HEK293 (cell line): ENCODE results near the gene PDE10A.

ENCODE experiments used
- REPIN1 ChIP-seq: fragments of 450-650 bp; formaldehyde crosslinking; IDR thresholded peaks from 2 replicates; pipeline ENCODE4 v1.5.1; 2017; ENCODE audit warnings: missing biosample characterization, missing genetic modification characterization, low read depth
- ZNF23 ChIP-seq: fragments of 450-650 bp; formaldehyde crosslinking; IDR thresholded peaks from 2 replicates; pipeline ENCODE4 v1.5.1; 2016; ENCODE audit warnings: missing biosample characterization, missing genetic modification characterization, borderline replicate concordance
- ZNF24 ChIP-seq: fragments of 450-650 bp; formaldehyde crosslinking; IDR thresholded peaks from 2 replicates; pipeline ENCODE4 v1.5.1; 2016; ENCODE audit warnings: missing biosample characterization, missing genetic modification characterization
- ZNF558 ChIP-seq: fragments of 450-650 bp; formaldehyde crosslinking; IDR thresholded peaks from 2 replicates; pipeline ENCODE4 v1.5.1; 2016; ENCODE audit warnings: missing biosample characterization, missing genetic modification characterization
- TF ChIP-seq, protein P1 (sequence below): fragments of 450-650 bp; formaldehyde crosslinking; IDR thresholded peaks from 2 replicates; pipeline ENCODE4 v1.5.1; 2016; ENCODE audit warnings: missing biosample characterization, missing genetic modification characterization
- TF ChIP-seq, protein P2 (sequence below): fragments of 450-650 bp; formaldehyde crosslinking; IDR thresholded peaks from 2 replicates; pipeline ENCODE4 v1.5.1; 2016; ENCODE audit warnings: missing biosample characterization, missing genetic modification characterization
- TF ChIP-seq, protein P3 (sequence below): fragments of 450-650 bp; formaldehyde crosslinking; IDR thresholded peaks from 2 replicates; pipeline ENCODE4 v1.5.1; 2017; ENCODE audit warnings: missing biosample characterization, missing genetic modification characterization
- TF ChIP-seq, protein P4 (sequence below): fragments of 450-650 bp; formaldehyde crosslinking; IDR thresholded peaks from 2 replicates; pipeline ENCODE4 v1.5.1; 2016; ENCODE audit warnings: missing biosample characterization, missing genetic modification characterization
- TF ChIP-seq, protein P5 (sequence below): fragments of 450-650 bp; formaldehyde crosslinking; IDR thresholded peaks from 2 replicates; pipeline ENCODE4 v1.5.1; 2016; ENCODE audit warnings: missing biosample characterization, missing genetic modification characterization

DNA sequence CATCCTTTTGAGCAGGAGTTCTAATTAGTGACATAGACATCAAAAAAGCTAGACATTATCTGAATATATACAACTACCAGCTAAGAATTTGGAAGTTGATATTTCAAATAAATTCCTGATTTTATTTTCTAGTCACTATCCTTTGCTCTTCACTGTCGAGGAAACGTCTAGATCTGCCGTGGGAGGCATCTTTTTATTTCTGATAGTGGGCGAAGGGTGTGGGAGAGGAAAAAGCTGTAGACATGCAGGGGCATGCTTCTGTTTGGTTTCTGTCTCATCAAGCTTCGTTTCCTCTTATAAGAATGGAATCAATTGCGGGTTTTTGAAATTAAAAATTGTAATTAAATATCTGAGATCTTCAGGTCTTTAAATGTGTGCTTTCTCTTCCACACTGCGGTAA is 337.4 kb downstream of the PDE10A start:
- no peak for TF ChIP-seq REPIN1 (tag by site-specific recombination)
- TF ChIP-seq, protein P1, sequence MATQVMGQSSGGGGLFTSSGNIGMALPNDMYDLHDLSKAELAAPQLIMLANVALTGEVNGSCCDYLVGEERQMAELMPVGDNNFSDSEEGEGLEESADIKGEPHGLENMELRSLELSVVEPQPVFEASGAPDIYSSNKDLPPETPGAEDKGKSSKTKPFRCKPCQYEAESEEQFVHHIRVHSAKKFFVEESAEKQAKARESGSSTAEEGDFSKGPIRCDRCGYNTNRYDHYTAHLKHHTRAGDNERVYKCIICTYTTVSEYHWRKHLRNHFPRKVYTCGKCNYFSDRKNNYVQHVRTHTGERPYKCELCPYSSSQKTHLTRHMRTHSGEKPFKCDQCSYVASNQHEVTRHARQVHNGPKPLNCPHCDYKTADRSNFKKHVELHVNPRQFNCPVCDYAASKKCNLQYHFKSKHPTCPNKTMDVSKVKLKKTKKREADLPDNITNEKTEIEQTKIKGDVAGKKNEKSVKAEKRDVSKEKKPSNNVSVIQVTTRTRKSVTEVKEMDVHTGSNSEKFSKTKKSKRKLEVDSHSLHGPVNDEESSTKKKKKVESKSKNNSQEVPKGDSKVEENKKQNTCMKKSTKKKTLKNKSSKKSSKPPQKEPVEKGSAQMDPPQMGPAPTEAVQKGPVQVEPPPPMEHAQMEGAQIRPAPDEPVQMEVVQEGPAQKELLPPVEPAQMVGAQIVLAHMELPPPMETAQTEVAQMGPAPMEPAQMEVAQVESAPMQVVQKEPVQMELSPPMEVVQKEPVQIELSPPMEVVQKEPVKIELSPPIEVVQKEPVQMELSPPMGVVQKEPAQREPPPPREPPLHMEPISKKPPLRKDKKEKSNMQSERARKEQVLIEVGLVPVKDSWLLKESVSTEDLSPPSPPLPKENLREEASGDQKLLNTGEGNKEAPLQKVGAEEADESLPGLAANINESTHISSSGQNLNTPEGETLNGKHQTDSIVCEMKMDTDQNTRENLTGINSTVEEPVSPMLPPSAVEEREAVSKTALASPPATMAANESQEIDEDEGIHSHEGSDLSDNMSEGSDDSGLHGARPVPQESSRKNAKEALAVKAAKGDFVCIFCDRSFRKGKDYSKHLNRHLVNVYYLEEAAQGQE (tag by site-specific recombination): no peak
- TF ChIP-seq, protein P2, sequence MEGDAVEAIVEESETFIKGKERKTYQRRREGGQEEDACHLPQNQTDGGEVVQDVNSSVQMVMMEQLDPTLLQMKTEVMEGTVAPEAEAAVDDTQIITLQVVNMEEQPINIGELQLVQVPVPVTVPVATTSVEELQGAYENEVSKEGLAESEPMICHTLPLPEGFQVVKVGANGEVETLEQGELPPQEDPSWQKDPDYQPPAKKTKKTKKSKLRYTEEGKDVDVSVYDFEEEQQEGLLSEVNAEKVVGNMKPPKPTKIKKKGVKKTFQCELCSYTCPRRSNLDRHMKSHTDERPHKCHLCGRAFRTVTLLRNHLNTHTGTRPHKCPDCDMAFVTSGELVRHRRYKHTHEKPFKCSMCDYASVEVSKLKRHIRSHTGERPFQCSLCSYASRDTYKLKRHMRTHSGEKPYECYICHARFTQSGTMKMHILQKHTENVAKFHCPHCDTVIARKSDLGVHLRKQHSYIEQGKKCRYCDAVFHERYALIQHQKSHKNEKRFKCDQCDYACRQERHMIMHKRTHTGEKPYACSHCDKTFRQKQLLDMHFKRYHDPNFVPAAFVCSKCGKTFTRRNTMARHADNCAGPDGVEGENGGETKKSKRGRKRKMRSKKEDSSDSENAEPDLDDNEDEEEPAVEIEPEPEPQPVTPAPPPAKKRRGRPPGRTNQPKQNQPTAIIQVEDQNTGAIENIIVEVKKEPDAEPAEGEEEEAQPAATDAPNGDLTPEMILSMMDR: no peak
- no peak for TF ChIP-seq ZNF24 (tag by site-specific recombination)
- no peak for TF ChIP-seq ZNF558 (tag by site-specific recombination)
- TF ChIP-seq, protein P3, sequence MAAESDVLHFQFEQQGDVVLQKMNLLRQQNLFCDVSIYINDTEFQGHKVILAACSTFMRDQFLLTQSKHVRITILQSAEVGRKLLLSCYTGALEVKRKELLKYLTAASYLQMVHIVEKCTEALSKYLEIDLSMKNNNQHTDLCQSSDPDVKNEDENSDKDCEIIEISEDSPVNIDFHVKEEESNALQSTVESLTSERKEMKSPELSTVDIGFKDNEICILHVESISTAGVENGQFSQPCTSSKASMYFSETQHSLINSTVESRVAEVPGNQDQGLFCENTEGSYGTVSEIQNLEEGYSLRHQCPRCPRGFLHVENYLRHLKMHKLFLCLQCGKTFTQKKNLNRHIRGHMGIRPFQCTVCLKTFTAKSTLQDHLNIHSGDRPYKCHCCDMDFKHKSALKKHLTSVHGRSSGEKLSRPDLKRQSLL: no peak
- TF ChIP-seq ZNF23 (tag by site-specific recombination): no peak
- TF ChIP-seq, protein P4, sequence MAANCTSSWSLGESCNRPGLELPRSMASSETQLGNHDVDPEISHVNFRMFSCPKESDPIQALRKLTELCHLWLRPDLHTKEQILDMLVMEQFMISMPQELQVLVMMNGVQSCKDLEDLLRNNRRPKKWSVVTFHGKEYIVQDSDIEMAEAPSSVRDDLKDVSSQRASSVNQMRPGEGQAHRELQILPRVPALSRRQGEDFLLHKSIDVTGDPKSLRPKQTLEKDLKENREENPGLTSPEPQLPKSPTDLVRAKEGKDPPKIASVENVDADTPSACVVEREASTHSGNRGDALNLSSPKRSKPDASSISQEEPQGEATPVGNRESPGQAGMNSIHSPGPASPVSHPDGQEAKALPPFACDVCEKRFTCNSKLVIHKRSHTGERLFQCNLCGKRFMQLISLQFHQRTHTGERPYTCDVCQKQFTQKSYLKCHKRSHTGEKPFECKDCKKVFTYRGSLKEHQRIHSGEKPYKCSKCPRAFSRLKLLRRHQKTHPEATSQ (tag by site-specific recombination): no peak
- TF ChIP-seq, protein P5, sequence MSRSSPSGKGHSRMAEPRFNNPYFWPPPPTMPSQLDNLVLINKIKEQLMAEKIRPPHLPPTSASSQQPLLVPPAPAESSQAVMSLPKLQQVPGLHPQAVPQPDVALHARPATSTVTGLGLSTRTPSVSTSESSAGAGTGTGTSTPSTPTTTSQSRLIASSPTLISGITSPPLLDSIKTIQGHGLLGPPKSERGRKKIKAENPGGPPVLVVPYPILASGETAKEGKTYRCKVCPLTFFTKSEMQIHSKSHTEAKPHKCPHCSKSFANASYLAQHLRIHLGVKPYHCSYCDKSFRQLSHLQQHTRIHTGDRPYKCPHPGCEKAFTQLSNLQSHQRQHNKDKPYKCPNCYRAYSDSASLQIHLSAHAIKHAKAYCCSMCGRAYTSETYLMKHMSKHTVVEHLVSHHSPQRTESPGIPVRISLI (tag by site-specific recombination): no peak
